Femur (tissue), 1 donor: ENCODE measurements around the gene STK10.
A peak's percentile ranks its signal among the peaks of the same experiment; 100 is the strongest.

Experiments used
- DNase-seq: peaks from one replicate; pipeline ENCODE4 v3.0.0-alpha.2; 2017

The STK10 gene

DNA sequence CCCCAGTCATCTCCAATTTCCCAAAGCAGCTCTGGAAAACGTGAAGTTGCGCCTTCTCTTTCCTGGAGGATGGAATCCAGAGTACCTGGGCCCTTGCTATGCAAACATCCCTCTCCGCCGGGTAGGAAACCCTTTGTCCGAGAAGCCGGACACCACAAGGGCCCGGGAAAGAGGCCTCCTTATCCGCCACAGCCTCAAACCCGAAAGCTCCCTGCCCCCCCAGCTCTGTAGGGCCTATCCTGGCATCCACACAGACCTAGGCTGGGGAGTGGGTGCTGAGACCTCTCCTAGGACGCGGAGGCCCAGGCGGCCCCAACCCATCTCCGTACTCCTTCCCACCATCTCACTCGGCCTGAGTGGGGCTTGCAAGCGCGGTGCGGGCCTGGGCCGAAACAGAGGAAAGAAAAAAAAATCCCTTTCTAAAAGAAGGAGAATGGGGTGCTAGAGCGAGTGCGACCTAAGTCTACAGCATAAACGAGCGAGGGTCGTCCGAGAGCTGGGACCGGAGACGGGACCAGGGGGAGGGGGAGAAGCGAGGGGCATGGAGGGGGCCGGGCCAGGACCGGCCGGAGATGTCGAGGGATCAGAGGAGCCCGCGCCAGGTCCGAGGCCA, 182.2 kb downstream of the STK10 start:
- DNase-seq = peak; percentile 50

DNA sequence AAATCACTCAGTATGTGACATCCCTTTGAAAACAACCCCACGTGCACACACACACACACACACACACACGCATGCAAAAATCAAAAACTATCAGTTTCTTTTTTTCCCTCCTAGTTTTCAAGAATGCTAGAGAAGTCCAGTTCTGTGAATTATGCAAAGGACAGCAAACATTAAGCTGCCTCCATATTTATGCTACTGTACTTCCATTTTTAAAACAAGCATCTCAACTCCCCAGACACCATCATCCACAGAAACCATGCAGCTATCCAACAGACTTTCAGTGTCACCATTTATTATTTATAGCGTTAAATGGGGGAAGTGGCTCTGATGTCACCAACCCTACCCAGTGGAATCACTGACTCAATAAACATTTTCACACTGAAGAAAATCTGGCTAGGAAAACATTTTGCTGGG, 183.2 kb downstream of the STK10 start:
- no peak for DNase-seq

DNA sequence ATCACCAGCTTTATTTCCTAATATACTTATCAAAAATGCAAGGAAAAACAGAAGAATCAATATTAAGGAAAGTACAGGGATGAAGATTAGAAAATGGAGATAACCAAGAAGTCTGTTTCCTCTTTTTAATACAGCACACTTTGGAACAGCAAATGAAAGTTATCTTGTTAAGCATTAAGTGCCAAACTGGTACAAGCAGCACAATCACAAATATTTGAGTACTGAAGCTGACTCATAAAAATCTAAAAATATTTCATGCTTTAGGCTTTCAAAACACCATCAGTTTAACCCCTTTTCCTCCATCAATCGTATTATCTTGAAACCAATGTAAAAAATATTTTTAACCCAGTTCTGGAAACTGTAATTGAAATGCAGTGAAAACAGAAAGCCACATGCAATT, 184.3 kb downstream of the STK10 start:
- no peak for DNase-seq

DNA sequence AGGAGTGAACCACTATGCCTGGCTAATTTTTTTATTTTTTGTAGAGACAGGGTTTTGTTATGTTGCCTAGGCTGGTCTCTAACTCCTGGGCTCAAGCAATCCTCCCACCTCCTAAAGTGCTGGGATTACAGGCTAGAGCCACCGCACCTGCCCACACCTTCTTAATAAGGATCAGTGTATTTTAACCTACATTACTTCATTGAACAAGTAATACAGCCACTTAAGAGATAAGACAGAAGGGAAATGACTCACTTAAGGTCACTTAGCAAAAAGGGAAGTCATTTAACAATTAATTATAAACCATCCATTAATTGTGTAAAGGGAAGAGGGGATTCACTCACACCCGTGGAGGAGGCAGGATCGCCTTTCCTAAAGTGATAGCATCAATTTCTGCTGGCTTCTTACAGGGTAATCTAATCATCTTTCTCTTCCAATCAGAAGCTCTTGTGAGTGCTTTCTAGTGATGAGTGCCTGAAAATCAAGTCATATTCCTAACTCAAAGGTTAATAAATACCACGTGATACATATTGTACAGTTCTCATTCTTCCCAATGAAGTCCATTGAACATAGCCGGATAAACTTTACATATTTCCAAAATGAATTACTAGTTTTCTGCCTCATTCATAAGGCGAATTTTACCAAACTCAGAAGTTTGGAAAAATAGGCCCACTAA, 185.0 kb downstream of the STK10 start:
- no peak for DNase-seq

DNA sequence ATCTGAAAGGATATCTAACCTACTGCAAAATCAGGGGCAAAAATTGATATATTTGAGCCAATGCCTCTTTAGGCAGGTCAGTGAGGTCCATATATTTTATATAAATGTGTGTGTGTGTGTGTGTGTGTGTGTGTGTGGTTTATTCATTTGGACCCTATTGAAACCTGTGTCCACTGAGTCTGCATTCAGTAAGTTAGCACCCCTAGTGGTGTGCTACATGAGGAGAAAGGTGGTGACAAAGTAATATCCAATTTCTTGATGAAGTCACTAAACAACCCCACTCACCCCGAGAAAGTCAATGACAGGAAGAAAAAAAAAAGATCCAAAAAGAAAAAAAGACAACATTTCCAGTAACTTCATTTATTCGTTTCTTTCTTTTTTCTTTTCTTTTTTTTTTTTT, 185.7 kb downstream of the STK10 start:
- DNase-seq = no peak

DNA sequence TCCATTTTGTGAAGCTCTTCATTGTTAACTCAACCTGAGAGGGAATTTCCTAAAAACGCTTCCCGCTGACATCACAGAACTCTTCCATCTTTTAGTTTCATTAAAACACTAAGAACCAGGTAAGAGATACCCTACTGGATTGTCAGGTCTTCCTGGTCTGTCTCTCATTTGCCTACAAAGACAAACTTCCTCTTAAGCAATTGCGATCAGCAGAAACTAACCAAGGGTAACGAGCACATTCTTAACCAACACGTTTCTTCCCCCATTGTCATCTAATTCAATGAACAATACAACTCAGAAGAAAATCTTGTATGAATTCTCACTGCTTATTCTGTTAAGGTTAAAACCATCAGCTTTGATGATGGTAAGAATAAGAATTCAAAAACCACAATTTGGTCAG, 188.1 kb downstream of the STK10 start:
- DNase-seq = no peak

DNA sequence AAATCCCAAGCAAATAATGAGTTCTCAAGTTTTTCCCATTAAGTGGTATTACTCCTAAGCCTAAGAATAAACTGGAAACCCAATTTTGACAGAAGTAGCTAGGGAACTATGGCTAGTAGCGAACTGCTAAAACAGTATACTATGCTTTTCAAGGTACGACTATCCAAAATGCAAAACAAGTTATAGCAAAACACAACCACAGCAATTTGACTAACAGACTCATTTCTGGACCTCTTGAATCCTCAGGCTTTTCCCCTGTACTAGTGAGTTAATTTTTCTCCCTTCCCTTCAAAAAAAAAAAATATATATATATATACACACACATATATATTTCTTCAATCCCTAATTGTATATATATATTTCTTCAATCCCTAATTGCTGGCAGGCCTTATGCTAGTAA, 188.9 kb downstream of the STK10 start:
- DNase-seq = no peak

DNA sequence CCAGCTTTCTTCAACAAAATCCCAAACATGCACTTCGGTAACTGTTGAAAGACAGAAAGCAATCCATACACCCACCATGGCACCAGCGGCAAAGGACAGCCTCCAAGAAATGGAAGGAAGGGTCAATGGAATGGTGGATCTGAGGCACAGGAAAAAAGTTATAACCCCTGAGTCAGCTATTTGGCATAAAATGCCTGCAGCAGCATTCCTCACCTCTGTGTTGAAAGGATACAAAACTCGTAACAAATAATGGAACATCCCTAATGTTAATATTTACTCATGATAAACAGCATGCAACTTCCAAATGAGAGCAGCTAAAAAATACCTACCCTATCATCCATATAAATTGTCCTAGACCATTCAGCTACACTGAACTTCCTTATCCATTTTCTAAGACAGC, 191.0 kb downstream of the STK10 start:
- DNase-seq = no peak

DNA sequence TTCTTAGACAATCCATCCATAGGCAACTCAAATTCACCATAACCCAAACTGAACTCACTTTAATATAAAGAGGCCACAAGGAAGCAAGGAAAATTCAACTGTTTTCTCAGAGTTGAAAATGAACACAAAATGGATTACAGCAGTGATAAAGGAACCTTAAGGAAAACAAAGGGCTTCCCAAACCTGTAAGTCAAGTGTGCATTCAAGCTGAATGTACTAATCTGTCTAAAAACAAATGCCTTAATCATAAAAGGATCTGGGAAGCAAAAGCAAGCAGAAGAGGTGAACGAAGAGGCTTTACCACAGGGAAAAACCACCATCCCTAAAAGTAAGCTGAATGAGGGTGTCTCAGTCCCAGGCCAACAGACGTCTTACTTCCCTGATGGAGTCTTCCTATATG, 195.2 kb downstream of the STK10 start:
- DNase-seq = no peak

DNA sequence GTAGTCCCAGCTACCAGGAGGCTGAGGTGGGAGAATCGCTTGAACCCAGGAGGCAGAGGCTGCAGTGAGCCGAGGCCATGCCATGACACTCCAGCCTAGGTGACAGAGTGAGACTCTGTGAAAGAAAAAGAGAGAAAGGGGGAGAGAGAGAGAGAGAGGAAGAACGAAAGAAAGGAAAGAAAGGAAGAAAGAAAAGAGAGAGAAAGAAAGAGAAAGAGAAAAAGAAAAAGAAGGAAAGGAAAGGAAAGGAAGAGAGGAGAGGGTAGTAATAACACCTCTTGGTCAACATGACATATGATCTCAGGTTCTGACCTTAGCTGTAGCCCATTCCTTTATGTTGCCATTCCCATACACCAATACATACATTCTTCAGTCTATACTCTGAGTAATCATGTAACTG, 195.7 kb downstream of the STK10 start:
- DNase-seq = no peak
